Activated T-cell treated with anti-CD3 and anti-CD28 coated beads, Interleukin-2, amount 50 U/mL, for 48 hours (primary cell): Measurements from ENCODE around the gene DBF4B.
"Not testable (repeated sequence)": the region's sequence is repeated elsewhere in the genome, so short reads cannot be mapped to it uniquely, and the experiment has no call there.

Experiments used
- DNase-seq, 2 experiments: peaks; one replicate each; pipeline ENCODE4 v3.0.0-alpha.2; 2020

DBF4B gene, protein sequence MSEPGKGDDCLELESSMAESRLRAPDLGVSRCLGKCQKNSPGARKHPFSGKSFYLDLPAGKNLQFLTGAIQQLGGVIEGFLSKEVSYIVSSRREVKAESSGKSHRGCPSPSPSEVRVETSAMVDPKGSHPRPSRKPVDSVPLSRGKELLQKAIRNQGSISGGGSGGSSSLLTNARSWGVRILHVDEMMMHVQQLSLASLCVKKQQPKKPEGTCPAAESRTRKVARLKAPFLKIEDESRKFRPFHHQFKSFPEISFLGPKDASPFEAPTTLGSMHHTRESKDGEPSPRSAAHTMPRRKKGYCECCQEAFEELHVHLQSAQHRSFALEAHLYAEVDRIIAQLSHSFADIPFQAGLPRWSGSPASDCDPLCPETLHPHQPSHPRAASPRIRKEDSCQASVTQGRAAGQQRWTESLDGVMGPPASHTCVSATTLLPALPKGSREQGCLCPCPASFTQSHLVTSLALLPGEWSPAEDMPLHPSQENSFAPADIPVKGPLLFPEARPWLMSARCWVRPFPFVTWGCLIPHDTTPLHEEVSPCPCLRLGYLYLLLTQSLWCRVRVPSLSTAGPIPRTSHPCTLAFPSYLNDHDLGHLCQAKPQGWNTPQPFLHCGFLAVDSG

DNA sequence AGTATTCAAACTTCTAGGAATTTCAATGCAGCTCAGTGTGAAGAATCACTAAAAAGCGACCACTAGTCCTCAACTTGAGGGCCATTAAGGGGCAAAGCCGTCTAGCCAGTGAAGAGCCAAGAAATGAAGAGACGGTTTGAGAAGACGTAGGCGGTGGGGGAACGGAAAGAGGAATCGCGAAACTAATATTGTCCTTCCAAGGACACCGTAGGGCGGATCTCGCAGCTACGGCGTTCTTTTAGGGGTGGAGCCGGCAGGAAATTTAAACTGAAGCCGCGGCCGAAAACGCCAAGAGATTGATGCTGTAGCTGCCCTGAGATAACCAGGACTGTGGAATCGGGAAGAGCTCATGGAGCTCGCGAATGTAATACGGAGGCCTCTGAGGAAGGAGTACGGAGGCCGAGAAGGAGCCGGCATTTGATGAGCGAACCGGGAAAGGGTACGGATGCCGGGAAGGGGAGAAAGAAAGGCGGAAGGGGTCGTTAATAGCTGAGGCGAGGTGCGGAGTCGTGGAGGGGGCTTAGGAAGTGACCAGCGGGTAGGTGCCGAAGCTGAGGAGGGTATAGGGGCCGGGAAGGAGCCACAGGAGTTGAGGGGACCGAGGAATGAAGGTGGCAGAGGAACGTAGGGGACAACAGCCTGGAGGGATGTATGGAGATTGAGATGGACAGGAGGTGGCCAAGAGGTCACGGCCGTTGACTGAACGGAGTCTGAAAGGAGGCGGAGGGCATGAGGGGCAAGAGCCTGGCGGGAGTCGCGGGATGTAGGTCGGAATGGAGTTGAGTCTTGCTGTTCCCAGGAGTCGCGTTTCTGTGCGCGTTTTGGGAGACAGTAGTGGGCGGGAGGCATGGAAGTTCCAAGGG, at the start of gene DBF4B:
TSS of gene DBF4B (plus strand) at position 265 of the 863 bp plus-strand sequence. CDS start at position 421, 156 bp downstream.
- DNase-seq: peak; percentile 84 to 87

DNA sequence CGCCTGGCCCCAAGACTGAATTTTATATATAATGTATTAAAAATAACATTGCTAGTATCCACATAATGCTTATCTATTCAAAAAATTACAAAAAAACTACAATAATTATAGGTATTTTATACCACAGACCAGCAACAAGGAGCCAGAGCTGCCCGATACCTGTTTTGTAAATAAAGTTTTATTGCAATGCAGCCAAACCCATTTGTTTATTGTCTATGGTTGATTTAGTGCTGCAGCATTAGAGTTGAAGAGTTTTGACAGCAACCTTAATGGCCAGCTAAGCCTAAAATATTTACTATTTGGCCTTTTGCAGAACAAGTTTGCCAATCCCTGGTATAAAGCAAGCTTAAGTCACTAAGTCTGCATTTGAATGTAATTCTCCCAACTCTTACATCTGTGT, 46.6 kb upstream of the DBF4B start:
- DNase-seq: no peak

DNA sequence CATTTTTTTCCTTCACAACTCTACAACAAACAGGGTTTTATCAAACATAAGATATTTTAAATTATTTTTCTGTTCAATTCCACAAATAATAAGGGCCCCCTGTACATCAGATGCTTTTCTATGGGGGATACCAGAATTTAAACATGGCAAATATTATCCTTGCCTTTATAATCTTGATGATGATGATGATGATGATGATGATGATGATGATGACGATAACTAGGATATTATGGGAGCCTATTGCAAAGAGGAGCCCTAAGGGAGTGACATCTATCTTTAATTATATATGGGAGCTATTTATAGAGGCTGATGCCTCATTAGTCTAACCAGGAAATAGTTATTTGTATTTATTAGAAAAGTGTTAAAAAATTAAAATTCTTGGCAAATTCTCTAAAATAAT, 45.4 kb upstream of the DBF4B start:
- DNase-seq: no peak

DNA sequence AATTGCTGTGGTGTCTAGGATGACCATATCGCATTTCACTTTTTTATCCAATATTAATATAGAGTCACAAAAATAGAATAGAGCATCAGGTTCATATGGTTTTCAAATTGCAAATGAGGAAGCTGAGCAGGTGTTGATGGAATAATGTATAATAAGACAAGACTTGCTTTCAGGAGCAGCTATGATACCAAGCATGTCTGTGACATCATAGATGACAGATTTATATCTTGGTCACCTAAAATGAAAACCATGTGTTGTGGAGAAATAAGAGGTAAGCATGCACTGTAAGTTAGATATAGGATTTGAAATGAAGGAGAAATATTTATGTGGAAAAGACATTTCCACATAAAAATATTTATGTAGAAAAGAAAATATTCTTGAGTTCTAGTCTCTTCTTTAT, 43.6 kb upstream of the DBF4B start:
- DNase-seq: no peak

DNA sequence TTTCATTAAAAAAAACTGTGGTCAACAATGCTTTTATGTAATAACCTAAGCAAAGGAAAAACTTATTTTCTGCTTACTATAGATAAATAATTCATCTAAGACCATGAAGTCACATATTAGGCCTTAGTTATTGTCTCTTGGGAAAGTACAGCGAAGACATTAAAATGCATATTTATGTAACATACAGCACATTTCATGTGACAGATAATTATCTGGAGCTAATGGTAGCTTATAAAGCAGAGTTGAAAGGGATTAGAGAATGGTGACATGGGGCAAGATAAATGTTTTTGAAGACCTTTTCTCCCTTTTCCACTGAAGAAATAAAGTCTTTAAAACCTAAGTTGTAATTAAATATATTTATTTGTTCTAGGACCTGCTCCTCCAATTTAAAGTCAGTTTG, 42.5 kb upstream of the DBF4B start:
- DNase-seq: no peak

DNA sequence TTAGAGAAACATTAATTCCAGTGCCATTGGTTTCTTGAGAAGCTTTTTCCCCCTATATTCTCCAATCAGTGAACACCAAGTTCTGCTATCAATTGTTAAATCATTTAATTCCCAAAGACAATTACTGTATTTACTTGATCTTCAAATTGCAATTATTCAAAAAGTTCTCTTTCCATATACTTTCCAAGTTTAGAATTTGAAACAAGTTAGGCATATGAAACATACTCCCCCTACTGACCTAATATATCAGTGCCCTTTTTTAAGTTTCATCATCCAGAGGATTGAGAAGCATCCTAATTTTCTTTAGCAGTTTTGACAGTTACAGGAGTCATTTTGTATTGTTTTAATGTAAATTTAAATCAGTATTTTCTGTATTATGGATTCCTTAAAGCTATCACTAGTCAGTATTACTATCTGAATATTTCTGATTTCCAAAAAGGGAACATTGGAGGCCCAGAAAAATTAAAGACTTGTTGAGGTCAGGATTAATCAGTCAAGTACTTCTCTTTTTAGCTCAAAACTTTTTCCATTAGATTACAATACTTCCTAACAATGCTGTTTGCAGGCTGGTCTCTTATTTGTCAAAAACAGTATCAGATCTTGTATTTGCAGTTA, 35.9 kb upstream of the DBF4B start:
- no peak for DNase-seq

DNA sequence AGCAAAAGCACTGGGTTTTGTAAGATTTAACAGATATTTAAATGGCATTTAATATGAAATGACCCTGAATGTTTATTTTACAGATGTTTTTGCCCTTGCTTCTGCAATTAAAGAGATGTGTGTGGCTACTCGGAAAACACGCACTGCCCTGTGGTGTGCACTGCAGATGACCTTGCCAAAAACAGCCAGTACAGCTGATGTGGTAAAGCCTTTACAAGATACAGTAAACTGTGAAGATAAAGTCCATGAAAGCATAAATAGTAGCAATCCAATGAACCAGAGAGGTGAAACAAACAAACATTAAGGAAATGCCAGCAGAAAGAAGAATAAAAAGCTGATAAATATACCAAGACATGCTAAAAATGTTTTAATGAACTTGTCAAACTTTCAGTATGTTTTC, 34.6 kb upstream of the DBF4B start:
- no peak for DNase-seq

DNA sequence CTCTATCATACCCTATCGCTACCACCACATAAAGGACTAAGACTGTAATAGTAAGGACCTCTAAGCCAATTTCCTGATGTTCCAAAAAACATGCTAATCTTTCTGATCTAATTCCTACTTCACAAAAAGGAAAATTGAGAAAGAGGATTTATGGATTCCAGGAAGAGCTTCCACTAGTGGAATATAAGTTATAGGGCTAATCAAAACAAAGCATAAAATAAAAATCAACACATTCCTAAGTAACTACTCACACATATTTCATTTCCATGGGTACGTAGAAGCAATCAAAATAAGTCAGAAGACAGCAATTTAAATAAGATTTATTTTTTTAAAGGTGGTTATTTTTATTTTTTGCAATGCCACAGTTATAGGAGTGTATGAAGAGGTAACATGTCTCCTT, 31.3 kb upstream of the DBF4B start:
- no peak for DNase-seq

DNA sequence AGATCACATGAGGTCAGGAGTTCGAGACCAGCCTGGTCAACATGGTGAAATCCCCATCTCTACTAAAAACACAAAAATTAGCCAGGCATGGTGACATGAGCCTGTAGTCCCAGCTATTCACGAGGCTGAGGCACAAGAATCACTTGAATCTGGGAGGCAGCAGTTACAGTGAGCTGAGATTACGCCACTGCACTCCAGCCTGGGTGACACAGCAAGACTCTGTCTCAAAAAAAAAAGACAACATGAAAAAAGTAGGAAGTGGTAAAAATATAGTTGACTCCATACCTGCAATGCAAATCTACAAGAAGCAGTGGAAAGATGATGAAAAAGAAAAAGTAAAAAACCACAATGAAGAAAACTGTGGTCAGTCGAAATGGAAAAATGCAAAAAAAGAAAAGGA, 25.2 kb upstream of the DBF4B start:
- not testable (repeated sequence) for DNase-seq

DNA sequence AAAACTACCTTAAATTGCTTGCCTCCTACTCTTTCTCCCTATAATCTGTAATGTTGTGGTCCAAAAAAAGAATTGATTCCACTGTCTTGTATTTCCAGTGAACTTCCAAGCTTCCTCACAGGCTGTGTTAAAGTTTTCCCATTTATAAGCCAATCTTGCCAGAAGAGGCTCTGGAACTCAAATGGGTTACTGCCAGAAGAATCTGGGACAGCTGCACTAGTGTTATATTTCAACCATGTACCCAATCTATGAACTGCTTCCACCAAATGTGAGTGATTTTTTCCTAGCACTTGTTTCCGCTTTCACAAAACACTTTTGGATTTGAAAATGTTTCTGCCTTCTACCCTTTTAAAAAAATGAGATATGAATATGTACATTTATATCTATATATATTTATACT, 20.7 kb upstream of the DBF4B start:
- DNase-seq: no peak

DNA sequence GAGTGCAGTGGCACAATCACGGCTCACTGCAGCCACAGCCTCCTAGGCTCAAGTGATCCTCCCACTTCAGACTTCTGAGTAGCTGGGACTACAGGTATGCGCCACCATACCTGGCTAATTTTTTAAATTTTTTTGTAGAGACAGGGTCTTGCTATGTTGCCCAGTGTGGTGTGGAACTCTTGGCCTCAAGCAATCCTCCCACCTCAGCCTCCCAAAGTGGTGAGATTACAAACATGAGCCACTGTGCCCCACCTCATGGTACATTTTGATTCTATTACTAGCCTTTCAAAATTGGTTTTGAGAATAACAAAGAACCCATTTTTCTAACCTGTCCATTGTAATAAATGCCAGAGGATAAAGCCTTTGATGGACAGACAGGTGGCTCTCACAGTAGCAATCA, 20.3 kb upstream of the DBF4B start:
- no peak for DNase-seq

DNA sequence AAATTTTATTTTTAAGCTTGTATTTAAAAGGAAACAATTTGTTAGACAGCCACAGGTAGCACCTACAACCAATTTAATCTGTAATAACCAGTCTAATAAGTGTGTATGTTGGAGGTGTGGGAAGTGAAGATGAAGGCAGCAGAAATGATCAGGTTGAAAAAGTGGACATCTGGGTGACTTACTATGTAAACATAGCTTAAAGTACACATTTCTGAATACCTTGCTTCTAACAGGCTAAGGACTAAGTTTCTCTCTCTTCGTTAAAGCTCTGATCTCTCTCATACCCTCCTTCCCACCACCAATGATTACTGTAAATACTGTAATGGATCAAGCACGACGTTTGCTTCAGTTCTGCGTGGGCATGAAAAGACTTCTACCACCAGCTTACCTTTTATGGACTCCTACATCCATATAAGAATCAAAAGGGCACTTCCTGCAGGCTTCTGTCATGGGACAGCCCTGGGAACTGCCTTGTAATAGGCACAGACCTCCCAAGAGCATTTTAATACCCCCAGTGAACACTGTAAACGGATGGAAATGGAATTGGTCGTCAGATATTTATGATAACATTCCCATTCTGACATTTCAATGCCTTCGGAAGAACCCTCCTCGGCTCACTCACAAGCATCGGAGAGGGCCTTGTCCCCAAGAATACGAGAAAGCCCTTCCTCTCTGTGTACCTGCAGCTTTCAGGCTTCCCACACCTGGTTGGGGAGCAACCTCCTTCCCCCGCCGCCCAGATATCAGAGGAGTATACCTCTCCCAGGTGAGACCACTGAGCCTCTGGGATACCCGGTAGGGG, 19.6 kb upstream of the DBF4B start:
- no peak for DNase-seq

DNA sequence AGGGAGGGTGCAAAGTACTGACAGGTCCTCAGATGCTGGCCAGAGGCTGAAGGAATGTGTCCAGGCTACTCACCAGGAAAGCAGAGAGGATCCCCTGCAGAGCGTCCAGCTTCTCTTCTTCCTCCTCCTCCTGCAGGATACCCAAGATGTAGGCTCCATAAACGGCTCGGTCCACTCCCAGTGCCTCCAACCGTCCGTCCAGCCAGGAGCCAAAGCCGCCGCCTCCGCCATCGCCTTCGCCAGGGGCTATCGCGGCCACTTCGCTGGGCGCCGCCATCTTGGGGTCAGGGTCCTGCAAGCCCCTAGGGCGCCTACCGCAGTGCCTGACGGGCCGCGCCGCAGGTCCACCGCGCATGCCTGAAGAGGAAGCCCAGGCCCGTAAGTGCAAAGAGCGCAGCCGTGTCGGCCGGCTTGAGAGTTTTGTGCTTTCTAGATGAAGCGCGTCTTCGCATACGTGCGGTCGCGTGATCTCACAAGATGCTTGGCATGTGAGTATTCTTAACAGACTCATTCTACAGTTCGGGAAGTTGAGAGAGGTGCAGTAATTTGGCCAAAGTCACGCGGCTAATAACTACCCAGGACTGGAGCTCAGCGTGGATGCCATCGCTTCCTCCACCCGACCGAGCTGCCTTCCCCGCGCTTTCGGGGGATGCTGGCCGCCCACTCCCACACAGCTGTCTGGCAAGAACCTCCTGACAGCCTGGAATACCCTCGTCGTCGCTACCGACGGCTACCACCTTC, 18.8 kb upstream of the DBF4B start, which contains the start of gene CCDC43:
TSS of gene CCDC43 (minus strand) at position 300 of the 741 bp plus-strand sequence. CDS start at position 277, 23 bp downstream.
- peak; percentile 95 to 96 for DNase-seq

DNA sequence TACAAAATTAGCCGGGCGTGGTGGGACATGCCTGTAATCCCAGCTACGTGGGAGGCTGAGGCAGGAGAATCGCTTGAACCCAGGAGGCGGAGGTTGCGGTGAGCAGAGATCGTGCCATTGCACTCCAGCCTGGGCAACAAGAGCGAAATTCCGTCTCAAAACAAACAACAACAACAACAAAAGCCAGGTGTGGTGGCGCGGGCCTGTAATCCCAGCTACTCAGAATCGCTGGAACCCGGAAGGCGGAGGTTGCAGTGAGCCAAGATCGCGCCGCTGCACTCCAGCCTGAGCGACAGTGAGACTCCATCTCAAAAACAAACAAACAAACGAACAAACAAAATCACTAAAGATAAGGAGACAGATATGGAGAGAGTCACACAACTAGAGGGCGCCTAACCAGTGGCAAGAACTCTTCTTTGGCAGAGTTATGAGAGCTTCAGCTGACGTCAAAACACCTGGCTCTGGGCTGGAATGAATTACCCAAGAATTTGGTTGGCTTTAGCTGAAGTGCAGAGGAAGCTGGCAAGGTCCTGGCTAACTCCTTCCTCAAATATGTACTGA, 17.6 kb upstream of the DBF4B start:
- not testable (repeated sequence) for DNase-seq

DNA sequence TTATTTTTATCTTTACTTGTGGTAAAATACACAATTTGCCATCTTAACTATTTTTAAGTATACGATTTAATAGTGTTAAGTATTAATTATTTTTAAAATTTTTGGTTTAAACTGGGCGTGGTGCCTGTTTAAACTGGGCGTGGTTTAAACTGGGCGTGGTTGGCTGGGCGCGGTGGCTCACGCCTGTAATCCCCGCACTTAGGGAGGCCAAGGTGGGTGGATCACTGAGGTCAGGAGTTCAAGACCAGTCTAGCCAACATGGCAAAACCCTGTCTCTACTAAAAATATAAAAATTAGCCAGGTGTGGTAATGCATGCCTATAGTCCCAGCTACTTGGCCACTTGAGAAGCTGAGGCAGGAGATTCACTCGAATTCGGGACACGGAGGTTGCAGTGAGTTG, 14.9 kb upstream of the DBF4B start:
- no peak for DNase-seq

DNA sequence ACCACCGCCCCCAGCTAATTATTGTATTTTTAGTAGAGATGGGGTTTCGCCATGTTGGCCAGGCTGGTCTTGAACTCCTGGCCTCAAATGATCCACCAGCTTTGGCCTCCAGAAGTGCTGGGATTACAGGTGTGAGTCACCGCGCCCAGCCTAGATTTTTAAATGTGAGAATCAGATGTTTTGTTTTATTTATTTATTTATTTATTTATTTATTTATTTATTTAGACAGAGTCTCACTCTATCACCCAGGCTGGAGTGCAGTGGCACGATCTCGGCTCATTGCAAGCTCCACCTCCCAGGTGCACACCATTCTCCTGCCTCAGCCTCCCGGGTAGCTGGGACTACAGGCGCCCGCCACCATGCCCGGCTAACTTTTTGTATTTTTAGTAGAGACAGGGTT, 8.2 kb upstream of the DBF4B start:
- not testable (repeated sequence) for DNase-seq

DNA sequence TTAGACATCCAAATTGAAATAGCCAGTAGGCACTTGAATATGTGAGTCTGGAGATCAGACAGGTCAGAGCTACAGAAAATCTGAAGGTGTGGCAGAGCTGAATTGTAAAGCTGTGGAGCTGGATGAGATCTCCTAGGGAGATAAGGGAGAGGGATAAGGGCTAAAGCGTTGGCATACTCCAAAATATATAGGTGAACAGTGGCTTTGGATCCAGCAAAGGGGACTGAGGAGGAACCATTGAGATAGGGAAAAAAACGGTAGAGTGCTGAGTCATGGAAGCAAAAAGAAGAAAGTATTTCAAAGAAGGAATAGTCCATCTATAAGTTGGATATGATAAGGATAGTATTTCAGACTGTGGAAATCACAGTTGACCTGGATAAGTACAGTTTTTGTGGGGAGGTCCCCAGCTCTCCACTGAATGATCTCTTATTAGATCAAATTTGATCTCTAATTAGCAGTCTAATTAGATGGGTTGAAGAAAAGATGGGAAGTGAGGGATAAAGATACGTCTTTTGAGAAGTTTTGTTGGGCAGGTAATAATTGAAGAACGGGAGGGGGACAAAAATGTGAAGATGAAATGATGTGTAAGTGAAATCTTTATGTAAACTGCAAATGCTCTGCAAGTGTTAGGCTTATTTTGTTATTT, 587 bp upstream of the DBF4B start:
- no peak for DNase-seq

DNA sequence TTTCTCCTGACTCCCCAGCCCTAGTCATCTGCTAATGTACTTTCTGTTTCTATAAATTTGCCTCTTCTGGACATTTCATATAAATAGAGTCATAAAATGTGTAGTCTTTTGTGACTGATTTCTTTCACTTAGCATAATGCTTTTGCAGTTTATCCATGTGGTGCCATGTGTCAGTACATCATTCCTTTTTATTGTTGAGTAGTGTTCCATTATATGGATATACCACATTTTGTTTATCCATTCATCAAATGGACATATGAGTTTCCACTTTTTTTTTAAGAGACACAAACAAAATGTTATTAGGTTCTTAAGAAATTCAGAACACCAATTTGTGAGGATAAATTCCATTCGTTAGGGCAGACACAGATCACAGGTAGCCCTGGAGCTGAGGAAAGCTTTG, 11.0 kb downstream of the DBF4B start:
- DNase-seq: no peak

DNA sequence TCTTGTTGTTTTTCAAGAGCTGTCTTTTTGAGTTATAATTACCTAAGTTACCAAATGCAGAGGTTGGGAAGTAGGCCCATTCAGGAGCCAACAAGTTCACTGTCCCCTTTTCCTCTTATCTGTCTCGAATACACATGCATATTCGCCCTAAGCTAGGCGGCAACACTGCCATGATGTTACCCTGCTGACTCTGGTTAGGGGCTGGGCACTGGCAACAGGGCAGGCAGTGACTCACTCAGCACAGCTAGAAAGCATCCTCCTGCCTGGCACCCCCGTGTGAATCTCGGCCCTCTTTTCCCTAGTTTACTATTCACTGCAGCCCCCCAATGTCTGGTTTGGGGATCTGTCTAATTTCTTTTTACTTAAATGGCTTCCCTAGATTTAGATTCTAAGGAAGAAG, 13.8 kb downstream of the DBF4B start:
- no peak for DNase-seq

DNA sequence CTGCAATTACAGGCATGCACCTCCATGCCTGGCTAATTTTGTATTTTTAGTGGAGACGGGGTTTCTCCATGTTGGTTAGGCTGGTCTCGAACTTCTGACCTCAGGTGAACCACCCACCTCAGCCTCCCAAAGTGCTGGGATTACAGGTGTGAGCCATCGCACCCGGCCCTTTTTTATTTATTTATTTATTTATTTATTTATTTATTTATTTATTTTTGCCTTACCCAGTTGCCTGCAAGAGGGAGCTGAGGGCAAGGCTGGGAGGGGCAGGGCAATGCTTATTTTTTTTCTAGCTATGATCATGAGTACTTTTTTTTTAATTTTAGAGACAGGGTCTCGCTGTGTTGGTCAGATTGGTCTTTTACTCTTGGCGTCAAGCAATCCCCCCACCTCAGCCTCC, 17.7 kb downstream of the DBF4B start:
- DNase-seq: not testable (repeated sequence)

DNA sequence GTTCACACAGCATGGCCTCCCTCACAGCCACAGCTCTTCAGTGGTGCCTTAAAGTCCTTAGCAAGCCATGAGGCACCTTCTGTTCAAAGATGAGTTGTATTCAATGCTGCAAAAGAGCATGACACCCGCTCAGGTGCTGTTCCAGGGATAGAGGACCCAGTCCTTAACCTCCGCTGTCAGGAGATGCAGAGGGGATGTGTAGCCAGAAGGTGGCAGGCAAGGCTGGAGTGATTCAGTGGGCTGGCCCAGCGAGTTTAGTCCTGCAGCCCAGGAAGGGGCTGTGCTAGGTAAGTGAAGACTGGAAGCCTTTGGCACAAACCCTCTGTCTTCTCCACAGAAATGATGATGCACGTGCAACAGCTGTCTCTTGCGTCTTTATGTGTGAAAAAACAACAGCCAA, 25.3 kb downstream of the DBF4B start:
- DNase-seq: peak in 1 of 2 experiments; percentile 27
